Activated naive CD8-positive, alpha-beta T cell treated with anti-CD3 and anti-CD28 coated beads, Interleukin-2, amount 50 U/mL, for 16 hours (primary cell): Measurements from ENCODE around the gene BARX1.
"Not testable (repeated sequence)": the region's sequence is repeated elsewhere in the genome, so short reads cannot be mapped to it uniquely, and the experiment has no call there.

Experiments
- DNase-seq: peaks from one replicate; pipeline ENCODE4 v3.0.0-alpha.2; 2020; ENCODE audit warnings: low read depth, low spot score

BARX1 gene

GRCh38 chr9:93955111-93955980, at the start of gene BARX1:
Gene BARX1 (minus strand): TSS chr9:93955355. CDS start chr9:93955146, 209 bp downstream.
- DNase-seq, result no peak

GRCh38 chr9:94002316-94003140, 47.4 kb upstream of the BARX1 start:
- no peak for DNase-seq

- no peak for DNase-seq
Observed at GRCh38 chr9:93996863-93997262, 41.7 kb upstream of the BARX1 start.

- DNase-seq, result no peak
Observed at GRCh38 chr9:93996367-93996766, 41.2 kb upstream of the BARX1 start.

GRCh38 chr9:93994545-93994944, 39.4 kb upstream of the BARX1 start:
- no peak for DNase-seq

GRCh38 chr9:93994132-93994531, 39.0 kb upstream of the BARX1 start:
- no peak for DNase-seq

GRCh38 chr9:93992830-93993229, 37.7 kb upstream of the BARX1 start:
- DNase-seq, result no peak

- DNase-seq, result no peak
Observed at GRCh38 chr9:93990448-93990847, 35.3 kb upstream of the BARX1 start.

GRCh38 chr9:93988056-93988455, 32.9 kb upstream of the BARX1 start:
- DNase-seq, result no peak

- no peak for DNase-seq
Observed at GRCh38 chr9:93984860-93985259, 29.7 kb upstream of the BARX1 start.

GRCh38 chr9:93983875-93984274, 28.7 kb upstream of the BARX1 start:
- no peak for DNase-seq

- no peak for DNase-seq
Observed at GRCh38 chr9:93979721-93980120, 24.6 kb upstream of the BARX1 start.

GRCh38 chr9:93978551-93978950, 23.4 kb upstream of the BARX1 start:
- no peak for DNase-seq

- no peak for DNase-seq
Observed at GRCh38 chr9:93976973-93977372, 21.8 kb upstream of the BARX1 start.

- no peak for DNase-seq
Observed at GRCh38 chr9:93976081-93976480, 20.9 kb upstream of the BARX1 start.

- DNase-seq, result no peak
Observed at GRCh38 chr9:93975262-93975661, 20.1 kb upstream of the BARX1 start.

GRCh38 chr9:93974151-93974550, 19.0 kb upstream of the BARX1 start:
- no peak for DNase-seq

- not testable (repeated sequence) for DNase-seq
Observed at GRCh38 chr9:93972655-93973054, 17.5 kb upstream of the BARX1 start.

GRCh38 chr9:93969328-93969661, 14.1 kb upstream of the BARX1 start:
- no peak for DNase-seq

GRCh38 chr9:93968451-93969327, 13.5 kb upstream of the BARX1 start:
- no peak for DNase-seq

- no peak for DNase-seq
Observed at GRCh38 chr9:93967020-93967803, 12.1 kb upstream of the BARX1 start.
